ENCODE data around the gene ETV7. TPM values are rescaled to one million over a fixed set of nuclear protein-coding genes. Genes with fewer than 3 reads are reported as not detected.

Gene ETV7
- total RNA-seq, 1 donor from 2014 or later: 5.2 TPM

DNA sequence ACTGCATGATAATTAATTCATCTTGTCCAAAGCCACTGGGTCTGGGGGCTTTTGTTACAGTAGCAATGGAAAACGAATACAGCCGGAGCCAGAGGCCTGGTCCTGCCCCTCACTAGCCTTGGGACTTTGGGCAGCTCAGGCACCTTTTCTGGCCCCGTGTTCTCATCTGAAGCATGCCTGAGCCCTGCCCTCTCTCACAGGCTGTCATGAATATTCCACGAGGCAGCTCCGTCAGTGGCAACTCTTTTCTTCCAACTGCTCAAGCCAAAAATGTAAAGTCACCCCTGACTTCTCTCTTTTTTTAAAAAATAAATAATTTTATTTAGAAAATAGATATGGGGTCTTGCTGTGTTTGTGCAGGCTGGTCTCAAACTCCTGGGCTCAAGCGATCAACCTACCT, 56.1 kb downstream of the ETV7 start:
- Histone ChIP-seq H3K27me3 (ENCODE audit: low read depth) (peaks cover 13% of the 10 kb centered on the region), H3K36me3 (no peaks in the 10 kb centered on the region), H3K4me3 (no peak overlapping the region), H3K9me3 (no peaks in the 10 kb centered on the region), H3K4me1 (no peaks in the 10 kb centered on the region), H3K27ac (no peak overlapping the region)
- intact Hi-C loops (cut with DNase I): no loop called here
- no peak for ATAC-seq
- DNase-seq: no peak
- no peak for TF ChIP-seq CTCF (IDR thresholded peaks at IDR 0.05)

- no peak overlapping the region for H3K27ac ChIP-seq
- ATAC-seq: no peak
- H3K4me1 ChIP-seq: no peaks in the 10 kb centered on the region
- no peaks in the 10 kb centered on the region for H3K9me3 ChIP-seq
- no peak for DNase-seq
- no peaks in the 10 kb centered on the region for H3K36me3 ChIP-seq
- H3K4me3 ChIP-seq: no peak overlapping the region
- intact Hi-C loops (cut with DNase I): no loop called here
- peaks cover 13% of the 10 kb centered on the region for H3K27me3 ChIP-seq (ENCODE audit: low read depth)
- TF ChIP-seq CTCF (IDR thresholded peaks at IDR 0.05): no peak
These were observed 57.1 kb downstream of the ETV7 start for GRCh38 chr6:36330366-36330765.

- no peak for DNase-seq
- TF ChIP-seq CTCF (IDR thresholded peaks at IDR 0.05): no peak
- no peaks in the 10 kb centered on the region for H3K9me3 ChIP-seq
- no peaks in the 10 kb centered on the region for H3K4me1 ChIP-seq
- no peaks in the 10 kb centered on the region for H3K36me3 ChIP-seq
- peaks cover 13% of the 10 kb centered on the region for H3K27me3 ChIP-seq (ENCODE audit: low read depth)
- no peak overlapping the region for H3K27ac ChIP-seq
- no peak overlapping the region for H3K4me3 ChIP-seq
- ATAC-seq: no peak
- intact Hi-C loops (cut with DNase I): no loop called here
These were observed 57.6 kb downstream of the ETV7 start for GRCh38 chr6:36329798-36330291.

GRCh38 chr6:36328600-36328999, 58.9 kb downstream of the ETV7 start:
- DNase-seq (no peak), ATAC-seq (no peak)
- no peak for TF ChIP-seq CTCF (IDR thresholded peaks at IDR 0.05)
- intact Hi-C loops (cut with DNase I): no loop called here
- H3K27ac ChIP-seq: no peak overlapping the region
- peaks cover 3% of the 10 kb centered on the region for H3K27me3 ChIP-seq (ENCODE audit: low read depth)
- H3K9me3 ChIP-seq: no peaks in the 10 kb centered on the region
- H3K36me3 ChIP-seq: no peaks in the 10 kb centered on the region
- no peaks in the 10 kb centered on the region for H3K4me1 ChIP-seq
- no peak overlapping the region for H3K4me3 ChIP-seq

DNA sequence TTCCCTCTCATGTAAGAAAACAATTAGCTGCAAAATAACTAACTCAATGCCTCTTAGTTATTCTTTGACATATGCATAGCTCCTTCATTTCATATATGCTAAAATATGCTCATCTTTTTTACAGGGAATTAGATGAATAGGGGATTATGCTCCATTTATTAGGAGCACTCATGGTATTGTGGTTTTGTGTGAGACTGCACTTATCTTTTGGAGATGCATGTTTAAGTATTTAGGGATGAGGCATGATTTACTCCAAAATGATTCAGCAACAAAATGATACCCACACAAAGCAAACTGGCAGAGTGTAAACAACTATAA, 59.6 kb downstream of the ETV7 start:
- H3K36me3 ChIP-seq: no peaks in the 10 kb centered on the region
- no peaks in the 10 kb centered on the region for H3K27me3 ChIP-seq (ENCODE audit: low read depth)
- no peak for TF ChIP-seq CTCF (IDR thresholded peaks at IDR 0.05)
- no peaks in the 10 kb centered on the region for H3K9me3 ChIP-seq
- H3K4me3 ChIP-seq: no peak overlapping the region
- DNase-seq: no peak
- H3K27ac ChIP-seq: no peak overlapping the region
- intact Hi-C loops (cut with DNase I): no loop called here
- no peak for ATAC-seq
- no peaks in the 10 kb centered on the region for H3K4me1 ChIP-seq
